HEK293 (cell line): ENCODE results near the gene RPL36.

Experiments used
- CTCF ChIA-PET: fragments of 350-600 bp; formaldehyde crosslinking; extraction: SDS; loops from one replicate; lab custom pipeline; 2021; ENCODE audit warnings: antibody characterized with exemption; lab: Yijun Ruan, JAX
- POLR2A ChIA-PET: fragments of 300-600 bp; formaldehyde crosslinking; extraction: SDS; loops from one replicate; lab custom pipeline; 2020; ENCODE audit warnings: antibody characterized with exemption, inconsistent platforms; lab: Yijun Ruan, JAX
- H3K27ac ChIP-seq: fragments of 200-500 bp; sonication (Bioruptor generic); 2 replicates; pipeline ENCODE4 v1.5.1; 2014; ENCODE audit warnings: low read depth, low read length, control low read depth, inconsistent platforms; ENCODE audit errors: extremely low read depth
- H3K36me3 ChIP-seq, 2 experiments: fragments of 200-500 bp in 1 of 2; sonication (Bioruptor generic) in 1 of 2; 1 replicate in 1 of 2; 2 replicates in 1 of 2; pipeline ENCODE4 v1.5.1; 2014 to 2017; ENCODE audit warnings: inconsistent platforms in 2 of 2, low read length in 2 of 2; ENCODE audit not compliant: control insufficient read depth in 2 of 2, insufficient read depth in 1 of 2
- H3K4me1 ChIP-seq: fragments of 200-500 bp; sonication (Bioruptor generic); 2 replicates; pipeline ENCODE4 v1.5.1; 2014; ENCODE audit warnings: mild to moderate bottlenecking, low read length, inconsistent platforms; ENCODE audit not compliant: control insufficient read depth, insufficient read depth
- H3K4me3 ChIP-seq: 2 replicates; pipeline ENCODE4 v1.5.1; 2011; ENCODE audit warnings: low read depth, mild to moderate bottlenecking, control low read depth, low read length, moderate library complexity
- H3K9me3 ChIP-seq: fragments of 200-500 bp; sonication (Bioruptor generic); 2 replicates; pipeline ENCODE4 v1.5.1; 2014; ENCODE audit warnings: low read depth, low read length, inconsistent platforms; ENCODE audit not compliant: control insufficient read depth, insufficient read depth
- BCL11B ChIP-seq: fragments of 450-650 bp; formaldehyde crosslinking; IDR thresholded peaks from 2 replicates; pipeline ENCODE4 v1.5.1; 2016; ENCODE audit warnings: low read depth, missing biosample characterization, missing genetic modification characterization
- EGR2 ChIP-seq: fragments of 450-650 bp; formaldehyde crosslinking; IDR thresholded peaks from 2 replicates; pipeline ENCODE4 v1.5.1; 2016; ENCODE audit warnings: low read depth, missing biosample characterization, missing genetic modification characterization
- GFI1B ChIP-seq: fragments of 450-650 bp; formaldehyde crosslinking; IDR thresholded peaks from 2 replicates; pipeline ENCODE4 v1.5.1; 2016; ENCODE audit warnings: missing biosample characterization, missing genetic modification characterization
- SCRT2 ChIP-seq: fragments of 450-650 bp; formaldehyde crosslinking; IDR thresholded peaks from 2 replicates; pipeline ENCODE4 v1.5.1; 2016; ENCODE audit warnings: missing biosample characterization, missing genetic modification characterization
- YY1 ChIP-seq: fragments of 450-650 bp; formaldehyde crosslinking; IDR thresholded peaks from 2 replicates; pipeline ENCODE4 v1.5.1; 2018; ENCODE audit warnings: missing biosample characterization, missing genetic modification characterization
- ZBTB8A ChIP-seq: fragments of 450-650 bp; formaldehyde crosslinking; IDR thresholded peaks from 2 replicates; pipeline ENCODE4 v1.5.1; 2016; ENCODE audit warnings: missing biosample characterization, missing genetic modification characterization
- ZEB2 ChIP-seq: fragments of 450-650 bp; formaldehyde crosslinking; IDR thresholded peaks from 2 replicates; pipeline ENCODE4 v1.5.1; 2016; ENCODE audit warnings: missing biosample characterization, missing genetic modification characterization
- ZFHX2 ChIP-seq: fragments of 450-650 bp; formaldehyde crosslinking; conservative IDR thresholded peaks from 2 replicates; pipeline ENCODE4 v1.5.1; 2016; ENCODE audit warnings: missing biosample characterization, missing genetic modification characterization
- ZNF112 ChIP-seq: fragments of 450-650 bp; formaldehyde crosslinking; IDR thresholded peaks from 2 replicates; pipeline ENCODE4 v1.5.0; 2017; ENCODE audit warnings: missing biosample characterization, missing genetic modification characterization
- ZNF121 ChIP-seq: fragments of 450-650 bp; formaldehyde crosslinking; IDR thresholded peaks from 2 replicates; pipeline ENCODE4 v1.5.1; 2016; ENCODE audit warnings: missing biosample characterization, missing genetic modification characterization
- ZNF335 ChIP-seq: fragments of 450-650 bp; formaldehyde crosslinking; conservative IDR thresholded peaks from 2 replicates; pipeline ENCODE4 v1.5.1; 2016; ENCODE audit warnings: missing biosample characterization, missing genetic modification characterization
- ZNF423 ChIP-seq: fragments of 450-650 bp; formaldehyde crosslinking; IDR thresholded peaks from 2 replicates; pipeline ENCODE4 v1.5.1; 2016; ENCODE audit warnings: missing biosample characterization, missing genetic modification characterization
- ZNF555 ChIP-seq: fragments of 450-650 bp; formaldehyde crosslinking; conservative IDR thresholded peaks from 2 replicates; pipeline ENCODE4 v1.5.1; 2017; ENCODE audit warnings: missing biosample characterization, mild to moderate bottlenecking, missing genetic modification characterization, inconsistent platforms
- ZNF558 ChIP-seq: fragments of 450-650 bp; formaldehyde crosslinking; IDR thresholded peaks from 2 replicates; pipeline ENCODE4 v1.5.1; 2016; ENCODE audit warnings: missing biosample characterization, missing genetic modification characterization
- ZNF629 ChIP-seq: fragments of 450-650 bp; formaldehyde crosslinking; IDR thresholded peaks from 2 replicates; pipeline ENCODE4 v1.5.1; 2017; ENCODE audit warnings: missing biosample characterization, missing genetic modification characterization
- ZNF677 ChIP-seq: fragments of 450-650 bp; IDR thresholded peaks from 2 replicates; pipeline ENCODE4 v1.5.0; 2018; ENCODE audit warnings: missing biosample characterization, mild to moderate bottlenecking, missing genetic modification characterization, moderate library complexity
- ZNF701 ChIP-seq: fragments of 450-650 bp; formaldehyde crosslinking; IDR thresholded peaks from 2 replicates; pipeline ENCODE4 v1.5.1; 2016; ENCODE audit warnings: missing biosample characterization, missing genetic modification characterization
- ZNF792 ChIP-seq: fragments of 450-650 bp; formaldehyde crosslinking; IDR thresholded peaks from 2 replicates; pipeline ENCODE4 v1.5.1; 2016; ENCODE audit warnings: missing biosample characterization, missing genetic modification characterization
- TF ChIP-seq, protein P1 (sequence below): fragments of 450-650 bp; formaldehyde crosslinking; IDR thresholded peaks from 2 replicates; pipeline ENCODE4 v1.5.1; 2016; ENCODE audit warnings: missing biosample characterization, missing genetic modification characterization
- TF ChIP-seq, protein P2 (sequence below): fragments of 450-650 bp; formaldehyde crosslinking; IDR thresholded peaks from 2 replicates; pipeline ENCODE4 v1.5.1; 2017; ENCODE audit warnings: missing biosample characterization, missing genetic modification characterization
- TF ChIP-seq, protein P3 (sequence below): fragments of 450-650 bp; formaldehyde crosslinking; IDR thresholded peaks from 2 replicates; pipeline ENCODE4 v1.5.1; 2016; ENCODE audit warnings: missing biosample characterization, missing genetic modification characterization

The RPL36 gene

DNA sequence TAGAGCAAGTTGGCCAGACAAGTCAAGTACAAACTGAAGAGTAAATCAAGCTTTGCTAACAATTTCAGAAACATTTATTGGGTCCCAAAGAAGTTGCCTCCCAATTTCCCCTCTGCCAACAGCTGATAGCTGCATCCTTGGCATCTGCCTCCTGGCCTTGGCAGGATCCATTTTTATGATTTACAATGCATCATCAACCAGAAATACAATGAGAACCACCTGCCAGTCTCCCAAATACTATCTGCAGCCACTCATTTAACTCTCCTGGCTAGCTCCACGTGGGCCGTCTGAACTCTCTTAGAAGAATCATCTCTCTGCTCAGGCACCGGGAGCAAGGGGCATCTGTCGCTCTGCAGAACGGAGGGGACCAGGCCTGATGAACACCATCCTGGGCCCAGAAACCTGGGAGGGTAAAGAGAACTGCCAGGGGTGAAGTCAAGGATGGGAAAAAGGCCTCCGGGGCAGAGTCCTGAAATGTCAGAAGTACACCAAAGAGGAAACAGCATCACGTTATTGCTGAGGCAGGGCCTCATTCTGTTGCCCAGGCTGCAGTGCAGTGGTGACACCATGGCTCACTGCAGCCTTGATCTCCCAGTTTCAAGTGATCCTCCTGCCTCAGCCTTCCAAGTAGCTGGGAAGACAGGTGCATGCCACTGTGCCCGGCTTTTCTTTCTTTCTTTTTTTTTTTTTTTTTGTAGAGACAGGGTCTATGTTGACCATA, 27.3 kb downstream of the RPL36 start:
- CTCF ChIA-PET: interaction anchor here (0.7 to 1.6 kb wide), 3 partner anchors 11 to 72 kb away, joined by 3 to 6 read pairs (median 3); no protein-coding TSS in a partner anchor
- TF ChIP-seq YY1 (no peak), ZFHX2 (tag by site-specific recombination) (no peak), ZNF792 (tag by site-specific recombination) (no peak), BCL11B (tag by site-specific recombination) (no peak), SCRT2 (tag by site-specific recombination) (no peak), ZNF335 (no peak), ZNF677 (no peak), ZNF701 (no peak), ZNF555 (tag by site-specific recombination) (no peak), ZNF112 (no peak), ZNF629 (tag by site-specific recombination) (no peak), ZNF121 (no peak), ZNF423 (no peak), GFI1B (tag by site-specific recombination) (no peak), EGR2 (tag by site-specific recombination) (no peak), ZEB2 (tag by site-specific recombination) (no peak)
- TF ChIP-seq, protein P1, sequence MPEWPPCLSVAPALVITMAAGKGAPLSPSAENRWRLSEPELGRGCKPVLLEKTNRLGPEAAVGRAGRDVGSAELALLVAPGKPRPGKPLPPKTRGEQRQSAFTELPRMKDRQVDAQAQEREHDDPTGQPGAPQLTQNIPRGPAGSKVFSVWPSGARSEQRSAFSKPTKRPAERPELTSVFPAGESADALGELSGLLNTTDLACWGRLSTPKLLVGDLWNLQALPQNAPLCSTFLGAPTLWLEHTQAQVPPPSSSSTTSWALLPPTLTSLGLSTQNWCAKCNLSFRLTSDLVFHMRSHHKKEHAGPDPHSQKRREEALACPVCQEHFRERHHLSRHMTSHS: no peak
- TF ChIP-seq, protein P2, sequence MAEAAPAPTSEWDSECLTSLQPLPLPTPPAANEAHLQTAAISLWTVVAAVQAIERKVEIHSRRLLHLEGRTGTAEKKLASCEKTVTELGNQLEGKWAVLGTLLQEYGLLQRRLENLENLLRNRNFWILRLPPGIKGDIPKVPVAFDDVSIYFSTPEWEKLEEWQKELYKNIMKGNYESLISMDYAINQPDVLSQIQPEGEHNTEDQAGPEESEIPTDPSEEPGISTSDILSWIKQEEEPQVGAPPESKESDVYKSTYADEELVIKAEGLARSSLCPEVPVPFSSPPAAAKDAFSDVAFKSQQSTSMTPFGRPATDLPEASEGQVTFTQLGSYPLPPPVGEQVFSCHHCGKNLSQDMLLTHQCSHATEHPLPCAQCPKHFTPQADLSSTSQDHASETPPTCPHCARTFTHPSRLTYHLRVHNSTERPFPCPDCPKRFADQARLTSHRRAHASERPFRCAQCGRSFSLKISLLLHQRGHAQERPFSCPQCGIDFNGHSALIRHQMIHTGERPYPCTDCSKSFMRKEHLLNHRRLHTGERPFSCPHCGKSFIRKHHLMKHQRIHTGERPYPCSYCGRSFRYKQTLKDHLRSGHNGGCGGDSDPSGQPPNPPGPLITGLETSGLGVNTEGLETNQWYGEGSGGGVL: no peak
- Histone ChIP-seq H3K27ac (no peak overlapping the region; the same call in 1 of the 2 replicates), H3K36me3 (peaks cover 28 to 34% of the 10 kb centered on the region in 2 experiments; a peak in 2 of 3 replicates), H3K4me1 (peaks cover 12% of the 10 kb centered on the region; the same call in 1 of the 2 replicates), H3K9me3 (no peaks in the 10 kb centered on the region), H3K4me3 (no peak overlapping the region)
- POLR2A ChIA-PET: interaction anchor here (0.6 to 4.1 kb wide), 4 partner anchors 9 to 35 kb away, joined by 4 to 62 read pairs (median 8); partner anchors contain the start of gene RPL36

DNA sequence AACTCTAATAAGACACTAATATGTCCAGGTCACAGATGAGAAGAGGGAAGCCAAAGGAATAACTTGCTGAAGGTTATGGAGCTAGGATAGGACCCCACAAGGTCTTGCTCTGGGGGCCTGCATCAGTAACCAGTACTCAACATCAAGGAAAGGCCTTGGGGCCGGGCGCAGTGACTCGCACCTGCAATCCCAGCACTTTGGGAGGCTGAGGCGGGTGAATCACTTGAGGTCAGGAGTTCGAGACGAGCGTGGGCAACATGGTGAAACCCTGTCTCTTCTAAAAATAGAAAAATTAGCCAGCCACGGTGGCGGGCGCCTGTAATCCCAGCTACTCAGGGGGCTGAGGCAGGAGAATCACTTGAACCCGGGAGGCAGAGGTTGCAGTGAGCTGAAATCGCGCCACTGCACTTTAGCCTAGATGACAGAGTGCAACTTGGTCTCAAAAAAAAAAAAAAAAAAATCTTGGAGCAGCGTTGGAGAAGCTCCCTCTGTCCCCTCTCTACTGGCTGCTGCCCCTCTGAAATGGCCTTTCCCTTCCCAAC, 28.0 kb downstream of the RPL36 start:
- H3K9me3 ChIP-seq: no peaks in the 10 kb centered on the region
- peaks cover 12% of the 10 kb centered on the region; the same call in 1 of the 2 replicates for H3K4me1 ChIP-seq
- H3K27ac ChIP-seq: peak overlapping the region; percentile 80
- TF ChIP-seq, protein P3, sequence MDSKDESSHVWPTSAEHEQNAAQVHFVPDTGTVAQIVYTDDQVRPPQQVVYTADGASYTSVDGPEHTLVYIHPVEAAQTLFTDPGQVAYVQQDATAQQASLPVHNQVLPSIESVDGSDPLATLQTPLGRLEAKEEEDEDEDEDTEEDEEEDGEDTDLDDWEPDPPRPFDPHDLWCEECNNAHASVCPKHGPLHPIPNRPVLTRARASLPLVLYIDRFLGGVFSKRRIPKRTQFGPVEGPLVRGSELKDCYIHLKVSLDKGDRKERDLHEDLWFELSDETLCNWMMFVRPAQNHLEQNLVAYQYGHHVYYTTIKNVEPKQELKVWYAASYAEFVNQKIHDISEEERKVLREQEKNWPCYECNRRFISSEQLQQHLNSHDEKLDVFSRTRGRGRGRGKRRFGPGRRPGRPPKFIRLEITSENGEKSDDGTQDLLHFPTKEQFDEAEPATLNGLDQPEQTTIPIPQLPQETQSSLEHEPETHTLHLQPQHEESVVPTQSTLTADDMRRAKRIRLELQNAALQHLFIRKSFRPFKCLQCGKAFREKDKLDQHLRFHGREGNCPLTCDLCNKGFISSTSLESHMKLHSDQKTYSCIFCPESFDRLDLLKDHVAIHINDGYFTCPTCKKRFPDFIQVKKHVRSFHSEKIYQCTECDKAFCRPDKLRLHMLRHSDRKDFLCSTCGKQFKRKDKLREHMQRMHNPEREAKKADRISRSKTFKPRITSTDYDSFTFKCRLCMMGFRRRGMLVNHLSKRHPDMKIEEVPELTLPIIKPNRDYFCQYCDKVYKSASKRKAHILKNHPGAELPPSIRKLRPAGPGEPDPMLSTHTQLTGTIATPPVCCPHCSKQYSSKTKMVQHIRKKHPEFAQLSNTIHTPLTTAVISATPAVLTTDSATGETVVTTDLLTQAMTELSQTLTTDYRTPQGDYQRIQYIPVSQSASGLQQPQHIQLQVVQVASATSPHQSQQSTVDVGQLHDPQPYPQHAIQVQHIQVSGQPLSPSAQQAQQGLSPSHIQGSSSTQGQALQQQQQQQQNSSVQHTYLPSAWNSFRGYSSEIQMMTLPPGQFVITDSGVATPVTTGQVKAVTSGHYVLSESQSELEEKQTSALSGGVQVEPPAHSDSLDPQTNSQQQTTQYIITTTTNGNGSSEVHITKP (tag by site-specific recombination): peak; percentile 99
- TF ChIP-seq EGR2 (tag by site-specific recombination): 0 out of 2 replicates have a peak, but pooled peaks have one; percentile 24
- no peak for TF ChIP-seq ZNF558 (tag by site-specific recombination)
- peak; percentile 61 for TF ChIP-seq ZFHX2 (tag by site-specific recombination)
- TF ChIP-seq ZEB2 (tag by site-specific recombination): no peak
- TF ChIP-seq ZBTB8A: 0 out of 2 replicates have a peak, but pooled peaks have one; percentile 11
- TF ChIP-seq ZNF121: no peak
- peak overlapping the region; percentile 68 for H3K4me3 ChIP-seq
- H3K36me3 ChIP-seq: peaks cover 22 to 27% of the 10 kb centered on the region in 2 experiments; a peak in 2 of 3 replicates
- ChIA-PET POLR2A (interaction anchor here (0.5 to 4.1 kb wide), 12 partner anchors 10 to 1359 kb away, joined by 3 to 62 read pairs (median 4); partner anchors contain the start of genes DUS3L, NDUFA11 and RPL36), CTCF (interaction anchor here (0.9 to 1.6 kb wide), 5 partner anchors 12 to 72 kb away, joined by 3 to 7 read pairs (median 3); partner anchors contain the start of gene RPL36)
